Measurements from ENCODE around the gene BTNL8.
"Not testable (repeated sequence)": the region's sequence is repeated elsewhere in the genome, so short reads cannot be mapped to it uniquely, and the experiment has no call there.

BTNL8 gene

GRCh38 chr5:180873615-180874520 lies 25.1 kb upstream of the BTNL8 start:
- no peak for TF ChIP-seq CTCF (conservative IDR thresholded peaks at IDR 0.05; ENCODE audit: low read depth, low read length)
- H3K4me3 ChIP-seq (IDR thresholded peaks at IDR 0.05; ENCODE audit: insufficient read depth, low read depth, low read length) = no peak overlapping the region
- H3K9ac ChIP-seq = no peak overlapping the region
- no peaks in the 10 kb centered on the region for H3K79me2 ChIP-seq (ENCODE audit: insufficient read depth, low read depth)
- no peaks in the 10 kb centered on the region for H3K27me3 ChIP-seq (ENCODE audit: insufficient read depth, low read depth)
- no peak overlapping the region for H3K27ac ChIP-seq
- H3K4me2 ChIP-seq = no peak overlapping the region
- H3K4me1 ChIP-seq (ENCODE audit: low read depth, poor library complexity, severe bottlenecking) = no peaks in the 10 kb centered on the region
- no peaks in the 10 kb centered on the region for H3K36me3 ChIP-seq (ENCODE audit: insufficient read depth)
- no peak overlapping the region for H2AFZ ChIP-seq (ENCODE audit: low read depth)
- H4K20me1 ChIP-seq (ENCODE audit: insufficient read depth) = no peaks in the 10 kb centered on the region

- Histone ChIP-seq H3K27me3 (ENCODE audit: insufficient read depth, low read depth) (no peaks in the 10 kb centered on the region), H3K9ac (no peak overlapping the region), H3K4me3 (IDR thresholded peaks at IDR 0.05; ENCODE audit: insufficient read depth, low read depth, low read length) (no peak overlapping the region), H3K79me2 (ENCODE audit: insufficient read depth, low read depth) (no peaks in the 10 kb centered on the region), H2AFZ (ENCODE audit: low read depth) (no peak overlapping the region), H4K20me1 (ENCODE audit: insufficient read depth) (no peaks in the 10 kb centered on the region), H3K27ac (no peak overlapping the region), H3K36me3 (ENCODE audit: insufficient read depth) (no peaks in the 10 kb centered on the region), H3K4me2 (no peak overlapping the region), H3K4me1 (ENCODE audit: low read depth, poor library complexity, severe bottlenecking) (no peaks in the 10 kb centered on the region)
- TF ChIP-seq CTCF (conservative IDR thresholded peaks at IDR 0.05; ENCODE audit: low read depth, low read length) = no peak
Measured at GRCh38 chr5:180874804-180875582, 24.0 kb upstream of the BTNL8 start.

GRCh38 chr5:180875860-180876426 lies 23.0 kb upstream of the BTNL8 start:
- TF ChIP-seq CTCF (conservative IDR thresholded peaks at IDR 0.05; ENCODE audit: low read depth, low read length) = no peak
- no peak overlapping the region for H3K4me3 ChIP-seq (IDR thresholded peaks at IDR 0.05; ENCODE audit: insufficient read depth, low read depth, low read length)

GRCh38 chr5:180885845-180886529 lies 13.0 kb upstream of the BTNL8 start:
- H3K79me2 ChIP-seq (ENCODE audit: insufficient read depth, low read depth); H4K20me1 ChIP-seq (ENCODE audit: insufficient read depth); H3K9ac ChIP-seq; H3K4me1 ChIP-seq (ENCODE audit: low read depth, poor library complexity, severe bottlenecking); H3K27ac ChIP-seq; H3K36me3 ChIP-seq (ENCODE audit: insufficient read depth); H3K27me3 ChIP-seq (ENCODE audit: insufficient read depth, low read depth); H3K4me3 ChIP-seq (IDR thresholded peaks at IDR 0.05; ENCODE audit: insufficient read depth, low read depth, low read length); H2AFZ ChIP-seq (ENCODE audit: low read depth); H3K4me2 ChIP-seq: not testable (repeated sequence)

More at GRCh38 chr5:180875860-180876426, 23.0 kb upstream of the BTNL8 start:
- no peak overlapping the region for H3K4me2 ChIP-seq
- H3K79me2 ChIP-seq (ENCODE audit: insufficient read depth, low read depth) = no peaks in the 10 kb centered on the region
- H3K27ac ChIP-seq = no peak overlapping the region
- no peak overlapping the region for H2AFZ ChIP-seq (ENCODE audit: low read depth)
- no peaks in the 10 kb centered on the region for H3K36me3 ChIP-seq (ENCODE audit: insufficient read depth)
- H3K4me1 ChIP-seq (ENCODE audit: low read depth, poor library complexity, severe bottlenecking) = no peaks in the 10 kb centered on the region
- H3K9ac ChIP-seq = no peak overlapping the region
- no peaks in the 10 kb centered on the region for H3K27me3 ChIP-seq (ENCODE audit: insufficient read depth, low read depth)
- no peaks in the 10 kb centered on the region for H4K20me1 ChIP-seq (ENCODE audit: insufficient read depth)

Data from KMS-11 (cell line).